ENCODE data around the gene LIMS4. TPM values are rescaled to one million over a fixed set of nuclear protein-coding genes. Genes with fewer than 3 reads are reported as not detected.
"Not testable (repeated sequence)": the region's sequence is repeated elsewhere in the genome, so short reads cannot be mapped to it uniquely, and the experiment has no call there.

LIMS4 gene
- total RNA-seq, 1 experiment from 2014 or later: not detected

- not testable (repeated sequence) for H3K9me3 ChIP-seq (ENCODE audit: low read length); H3K4me1 ChIP-seq (ENCODE audit: low read length); H3K4me2 ChIP-seq (ENCODE audit: low read depth, low read length, poor library complexity, severe bottlenecking); H3K79me2 ChIP-seq (ENCODE audit: low read length); H3K4me3 ChIP-seq (ENCODE audit: low read length); H3K9ac ChIP-seq (ENCODE audit: low read length); H3K27ac ChIP-seq (ENCODE audit: low read length); H4K20me1 ChIP-seq (ENCODE audit: insufficient read depth, low read depth, low read length); H2AFZ ChIP-seq (ENCODE audit: low read length); H3K36me3 ChIP-seq (ENCODE audit: insufficient read depth, low read length); H3K27me3 ChIP-seq (ENCODE audit: low read length); DNase-seq; H3K9me2 ChIP-seq (replicated peaks; ENCODE audit: insufficient read depth, low read length)
Measured at GRCh38 chr2:110434565-110434964, 38.1 kb downstream of the LIMS4 start.

GRCh38 chr2:110425725-110426124 is 46.9 kb downstream of the LIMS4 start:
- not testable (repeated sequence) for H3K4me2 ChIP-seq (ENCODE audit: low read depth, low read length, poor library complexity, severe bottlenecking); H3K4me1 ChIP-seq (ENCODE audit: low read length); H4K20me1 ChIP-seq (ENCODE audit: insufficient read depth, low read depth, low read length); H3K27me3 ChIP-seq (ENCODE audit: low read length); H3K4me3 ChIP-seq (ENCODE audit: low read length); H3K9me3 ChIP-seq (ENCODE audit: low read length); H3K9me2 ChIP-seq (replicated peaks; ENCODE audit: insufficient read depth, low read length); H3K36me3 ChIP-seq (ENCODE audit: insufficient read depth, low read length); DNase-seq; H3K27ac ChIP-seq (ENCODE audit: low read length); H2AFZ ChIP-seq (ENCODE audit: low read length); H3K79me2 ChIP-seq (ENCODE audit: low read length); H3K9ac ChIP-seq (ENCODE audit: low read length)

GRCh38 chr2:110424421-110424820 is 48.2 kb downstream of the LIMS4 start:
- H3K4me1 ChIP-seq (ENCODE audit: low read length); DNase-seq; H3K4me2 ChIP-seq (ENCODE audit: low read depth, low read length, poor library complexity, severe bottlenecking); H4K20me1 ChIP-seq (ENCODE audit: insufficient read depth, low read depth, low read length); H3K9me3 ChIP-seq (ENCODE audit: low read length); H3K9me2 ChIP-seq (replicated peaks; ENCODE audit: insufficient read depth, low read length); H2AFZ ChIP-seq (ENCODE audit: low read length); H3K4me3 ChIP-seq (ENCODE audit: low read length); H3K79me2 ChIP-seq (ENCODE audit: low read length); H3K36me3 ChIP-seq (ENCODE audit: insufficient read depth, low read length); H3K27me3 ChIP-seq (ENCODE audit: low read length); H3K9ac ChIP-seq (ENCODE audit: low read length); H3K27ac ChIP-seq (ENCODE audit: low read length): not testable (repeated sequence)

GRCh38 chr2:110423574-110423962 is 49.0 kb downstream of the LIMS4 start:
- H3K27ac ChIP-seq (ENCODE audit: low read length); DNase-seq; H3K9me3 ChIP-seq (ENCODE audit: low read length); H3K9ac ChIP-seq (ENCODE audit: low read length); H3K27me3 ChIP-seq (ENCODE audit: low read length); H3K36me3 ChIP-seq (ENCODE audit: insufficient read depth, low read length); H3K4me2 ChIP-seq (ENCODE audit: low read depth, low read length, poor library complexity, severe bottlenecking); H4K20me1 ChIP-seq (ENCODE audit: insufficient read depth, low read depth, low read length); H3K4me1 ChIP-seq (ENCODE audit: low read length); H3K4me3 ChIP-seq (ENCODE audit: low read length); H2AFZ ChIP-seq (ENCODE audit: low read length); H3K9me2 ChIP-seq (replicated peaks; ENCODE audit: insufficient read depth, low read length); H3K79me2 ChIP-seq (ENCODE audit: low read length): not testable (repeated sequence)

- H3K9me3 ChIP-seq (ENCODE audit: low read length); H3K27me3 ChIP-seq (ENCODE audit: low read length); H3K27ac ChIP-seq (ENCODE audit: low read length); H3K4me2 ChIP-seq (ENCODE audit: low read depth, low read length, poor library complexity, severe bottlenecking); H3K4me3 ChIP-seq (ENCODE audit: low read length); H2AFZ ChIP-seq (ENCODE audit: low read length); H4K20me1 ChIP-seq (ENCODE audit: insufficient read depth, low read depth, low read length); H3K9ac ChIP-seq (ENCODE audit: low read length); H3K79me2 ChIP-seq (ENCODE audit: low read length); H3K4me1 ChIP-seq (ENCODE audit: low read length); H3K36me3 ChIP-seq (ENCODE audit: insufficient read depth, low read length); DNase-seq; H3K9me2 ChIP-seq (replicated peaks; ENCODE audit: insufficient read depth, low read length): not testable (repeated sequence)
Measured at GRCh38 chr2:110422852-110423573, 49.6 kb downstream of the LIMS4 start.

- not testable (repeated sequence) for H3K79me2 ChIP-seq (ENCODE audit: low read length); H3K27ac ChIP-seq (ENCODE audit: low read length); H3K9ac ChIP-seq (ENCODE audit: low read length); H3K4me2 ChIP-seq (ENCODE audit: low read depth, low read length, poor library complexity, severe bottlenecking); H3K36me3 ChIP-seq (ENCODE audit: insufficient read depth, low read length); DNase-seq; H4K20me1 ChIP-seq (ENCODE audit: insufficient read depth, low read depth, low read length); H2AFZ ChIP-seq (ENCODE audit: low read length); H3K27me3 ChIP-seq (ENCODE audit: low read length); H3K9me2 ChIP-seq (replicated peaks; ENCODE audit: insufficient read depth, low read length); H3K4me3 ChIP-seq (ENCODE audit: low read length); H3K9me3 ChIP-seq (ENCODE audit: low read length); H3K4me1 ChIP-seq (ENCODE audit: low read length)
Measured at GRCh38 chr2:110420641-110421354, 51.8 kb downstream of the LIMS4 start.

- not testable (repeated sequence) for H3K79me2 ChIP-seq (ENCODE audit: low read length); DNase-seq; H3K9me2 ChIP-seq (replicated peaks; ENCODE audit: insufficient read depth, low read length); H3K27me3 ChIP-seq (ENCODE audit: low read length); H3K9ac ChIP-seq (ENCODE audit: low read length); H4K20me1 ChIP-seq (ENCODE audit: insufficient read depth, low read depth, low read length); H3K4me2 ChIP-seq (ENCODE audit: low read depth, low read length, poor library complexity, severe bottlenecking); H3K9me3 ChIP-seq (ENCODE audit: low read length); H3K27ac ChIP-seq (ENCODE audit: low read length); H2AFZ ChIP-seq (ENCODE audit: low read length); H3K4me3 ChIP-seq (ENCODE audit: low read length); H3K4me1 ChIP-seq (ENCODE audit: low read length); H3K36me3 ChIP-seq (ENCODE audit: insufficient read depth, low read length)
Measured at GRCh38 chr2:110407142-110407541, 65.5 kb downstream of the LIMS4 start.

GRCh38 chr2:110404988-110405387 is 67.6 kb downstream of the LIMS4 start:
- not testable (repeated sequence) for H3K27me3 ChIP-seq (ENCODE audit: low read length); H3K4me2 ChIP-seq (ENCODE audit: low read depth, low read length, poor library complexity, severe bottlenecking); H3K9ac ChIP-seq (ENCODE audit: low read length); H3K79me2 ChIP-seq (ENCODE audit: low read length); H3K36me3 ChIP-seq (ENCODE audit: insufficient read depth, low read length); H3K9me2 ChIP-seq (replicated peaks; ENCODE audit: insufficient read depth, low read length); H3K27ac ChIP-seq (ENCODE audit: low read length); H3K4me1 ChIP-seq (ENCODE audit: low read length); H3K9me3 ChIP-seq (ENCODE audit: low read length); DNase-seq; H3K4me3 ChIP-seq (ENCODE audit: low read length); H4K20me1 ChIP-seq (ENCODE audit: insufficient read depth, low read depth, low read length); H2AFZ ChIP-seq (ENCODE audit: low read length)
